PC-9 (cell line): ENCODE measurements around the gene ARFGAP1.

Source experiments
- CTCF ChIP-seq: fragments of 200-600 bp; sonication (generic); conservative IDR thresholded peaks from 2 replicates; pipeline ENCODE4 v1.6.1; 2017; ENCODE audit warnings: mixed run types, antibody characterized with exemption, mild to moderate bottlenecking, moderate library complexity
- EZH2 ChIP-seq: fragments of 200-600 bp; sonication (generic); IDR thresholded peaks from 2 replicates; pipeline ENCODE4 v1.8.0; 2017; ENCODE audit warnings: antibody characterized with exemption, low read depth

GRCh38 chr20:63327231-63327745 lies 54.7 kb downstream of the ARFGAP1 start:
- TF ChIP-seq CTCF, result no peak
- TF ChIP-seq EZH2, result no peak
